Tibial artery (tissue), 4 donors: ENCODE data around the gene EGFL7.
A peak's percentile ranks its signal among the peaks of the same experiment; 100 is the strongest.

Experiments used
- DNase-seq, 2 donors: peaks; one replicate each; pipeline ENCODE4 v3.0.0-alpha.2; 2019
- H3K27ac ChIP-seq, 2 donors: fragments of 200-600 bp; sonication (generic) in 1 of 2; 1 replicate in 1 of 2; 2 replicates in 1 of 2; pipeline ENCODE4 v1.5.1; 2018 to 2019; ENCODE audit warnings: mild to moderate bottlenecking in 1 of 2
- H3K27me3 ChIP-seq, 2 donors: fragments of 200-600 bp; sonication (generic) in 1 of 2; one replicate each; pipeline versions ENCODE4 v1.5.1 to v1.6.0; 2016 to 2019
- H3K36me3 ChIP-seq, 3 donors: fragments of 200-600 bp; sonication (generic) in 2 of 3; one replicate each; pipeline ENCODE4 v1.5.1; 2016 to 2019; ENCODE audit warnings: mild to moderate bottlenecking in 2 of 3
- H3K4me1 ChIP-seq, 4 donors: fragments of 200-600 bp; sonication (generic) in 2 of 4; 1 replicate in 3 of 4; 2 replicates in 1 of 4; pipeline ENCODE4 v1.5.1; 2016 to 2019
- H3K4me3 ChIP-seq, 2 donors: fragments of 200-600 bp; sonication (generic) in 1 of 2; 1 replicate in 1 of 2; 2 replicates in 1 of 2; pipeline ENCODE4 v1.5.1; 2018 to 2019; ENCODE audit warnings: mild to moderate bottlenecking in 2 of 2
- H3K9me3 ChIP-seq, 3 donors: fragments of 200-600 bp; sonication (generic) in 1 of 3; one replicate each; pipeline ENCODE4 v1.5.1; 2016 to 2019
- CTCF ChIP-seq, 2 experiments: fragments of 200-600 bp in 1 of 2; fragments of 450-650 bp in 1 of 2; IDR thresholded peaks; one replicate each; pipeline ENCODE4 v1.5.1; 2017 to 2019; ENCODE audit warnings: antibody characterized with exemption in 2 of 2, mild to moderate bottlenecking in 1 of 2, moderate library complexity in 1 of 2
- intact Hi-C: fragments of 100-400 bp; cut with DNase I; formaldehyde crosslinking; loops from one replicate; pipeline ENCODE4 v1.15.0; 2023; ENCODE audit warnings: low total_unique reads

EGFL7 gene

GRCh38 chr9:136659861-136660784 is 2.6 kb upstream of the EGFL7 start:
- Histone ChIP-seq H3K4me3 (peak overlapping the region; percentile 3 to 25), H3K36me3 (peaks cover 0 to 15% (median 0%) of the 10 kb centered on the region in 3 donors), H3K27me3 (peaks cover 0 to 99% of the 10 kb centered on the region in 2 donors), H3K27ac (peak overlapping the region in 1 of 2 donors; percentile 1), H3K9me3 (no peaks in the 10 kb centered on the region), H3K4me1 (peaks cover 0 to 2% (median 2%) of the 10 kb centered on the region in 4 donors)
- intact Hi-C loops, result no loop called here
- no peak for TF ChIP-seq CTCF (IDR thresholded peaks at IDR 0.05)
- no peak for DNase-seq

- intact Hi-C loops, result no loop called here
- DNase-seq, result no peak
- no peak overlapping the region for H3K27ac ChIP-seq
- H3K4me1 ChIP-seq, result peaks cover 0 to 7% (median 6%) of the 10 kb centered on the region in 4 donors
- no peak for TF ChIP-seq CTCF (IDR thresholded peaks at IDR 0.05)
- H3K36me3 ChIP-seq, result peaks cover 0 to 17% (median 0%) of the 10 kb centered on the region in 3 donors
- no peak overlapping the region for H3K4me3 ChIP-seq
- H3K27me3 ChIP-seq, result peaks cover 0 to 94% of the 10 kb centered on the region in 2 donors
- H3K9me3 ChIP-seq, result no peaks in the 10 kb centered on the region
These were observed 1.7 kb upstream of the EGFL7 start for GRCh38 chr9:136660971-136661550.

GRCh38 chr9:136661641-136662325 is 933 bp upstream of the EGFL7 start:
- peak overlapping the region in 1 of 2 donors; percentile 16 for H3K4me3 ChIP-seq
- DNase-seq, result no peak

GRCh38 chr9:136662326-136662655 is 425 bp upstream of the EGFL7 start:
- Histone ChIP-seq H3K9me3 (no peaks in the 10 kb centered on the region), H3K4me3 (peak overlapping the region in 1 of 2 donors; percentile 16), H3K27ac (no peak overlapping the region), H3K36me3 (peaks cover 0 to 17% (median 0%) of the 10 kb centered on the region in 3 donors), H3K27me3 (peaks cover 0 to 94% of the 10 kb centered on the region in 2 donors), H3K4me1 (peaks cover 0 to 16% (median 10%) of the 10 kb centered on the region in 4 donors)
- no peak for TF ChIP-seq CTCF (IDR thresholded peaks at IDR 0.05)
- intact Hi-C loops, result no loop called here
- no peak for DNase-seq

More at GRCh38 chr9:136661641-136662325, 933 bp upstream of the EGFL7 start:
- H3K36me3 ChIP-seq, result peaks cover 0 to 17% (median 0%) of the 10 kb centered on the region in 3 donors
- intact Hi-C loops, result no loop called here
- H3K4me1 ChIP-seq, result peaks cover 0 to 14% (median 10%) of the 10 kb centered on the region in 4 donors
- H3K27ac ChIP-seq, result no peak overlapping the region
- H3K27me3 ChIP-seq, result peaks cover 0 to 94% of the 10 kb centered on the region in 2 donors
- TF ChIP-seq CTCF (IDR thresholded peaks at IDR 0.05), result no peak
- H3K9me3 ChIP-seq, result no peaks in the 10 kb centered on the region

- TF ChIP-seq CTCF (IDR thresholded peaks at IDR 0.05), result no peak
- H3K9me3 ChIP-seq, result no peaks in the 10 kb centered on the region
- H3K36me3 ChIP-seq, result peaks cover 0 to 17% (median 0%) of the 10 kb centered on the region in 3 donors
- H3K4me1 ChIP-seq, result peaks cover 0 to 16% (median 10%) of the 10 kb centered on the region in 4 donors
- intact Hi-C loops, result no loop called here
- H3K4me3 ChIP-seq, result peak overlapping the region; percentile 41 to 46
- H3K27me3 ChIP-seq, result peaks cover 0 to 94% of the 10 kb centered on the region in 2 donors
- DNase-seq, result no peak
- no peak overlapping the region for H3K27ac ChIP-seq
These were observed 1.5 kb downstream of the EGFL7 start for GRCh38 chr9:136664000-136664915.
